8988T (cell line): ENCODE results near the gene LRFN2.

ENCODE experiments used
- DNase-seq: peaks from one replicate; pipeline ENCODE4 v3.0.0; 2011

Gene LRFN2

GRCh38 chr6:40341726-40342125 is 245.4 kb downstream of the LRFN2 start:
- no peak for DNase-seq
